D721Med (cell line): Measurements from ENCODE around the gene ACOX2.
A peak's percentile ranks its signal among the peaks of the same experiment; 100 is the strongest.

ENCODE experiments used
- DNase-seq: peaks from one replicate; pipeline ENCODE4 v3.0.0; 2011; ENCODE audit warnings: low spot score; ENCODE audit not compliant: insufficient read length
- FAIRE-seq: peaks from 2 replicates; lab custom pipeline; 2011; peaks lifted over from hg19 to GRCh38; lab: Jason Lieb, UNC
- CTCF ChIP-seq: IDR thresholded peaks from 2 replicates; pipeline ENCODE4 v1.5.1; 2012; ENCODE audit warnings: mild to moderate bottlenecking, control low read depth; ENCODE audit not compliant: insufficient read depth; ENCODE audit errors: missing control alignments

ACOX2 gene

GRCh38 chr3:58536501-58537411 is at the start of gene ACOX2:
ACOX2 (minus strand) TSS chr3:58537190; CDS start chr3:58535106, 2,084 bp downstream.
- FAIRE-seq: no peak
- no peak for DNase-seq
- no peak for TF ChIP-seq CTCF

- DNase-seq (no peak), FAIRE-seq (no peak)
- TF ChIP-seq CTCF: no peak
These were observed 49.0 kb upstream of the ACOX2 start for GRCh38 chr3:58585994-58586393.

- DNase-seq (peak; percentile 92), FAIRE-seq (no peak)
- peak; percentile 30 for TF ChIP-seq CTCF
These were observed 48.2 kb upstream of the ACOX2 start for GRCh38 chr3:58585005-58585786.

- TF ChIP-seq CTCF: no peak
- DNase-seq: no peak
- no peak for FAIRE-seq
These were observed 47.7 kb upstream of the ACOX2 start for GRCh38 chr3:58584690-58585004.

GRCh38 chr3:58581328-58582091 is 44.5 kb upstream of the ACOX2 start:
- FAIRE-seq: no peak
- no peak for TF ChIP-seq CTCF
- no peak for DNase-seq

- no peak for DNase-seq
- TF ChIP-seq CTCF: no peak
- no peak for FAIRE-seq
These were observed 43.9 kb upstream of the ACOX2 start for GRCh38 chr3:58580826-58581327.
